Measurements from ENCODE around the gene ATP10D.

- TF ChIP-seq HOXB6 (CRISPR knock-in tag; IDR thresholded peaks at IDR 0.05; ENCODE audit: borderline replicate concordance) (no peak), JUNB (CRISPR knock-in tag; conservative IDR thresholded peaks at IDR 0.05) (no peak), BCOR (IDR thresholded peaks at IDR 0.05) (no peak), CTBP1 (IDR thresholded peaks at IDR 0.05; ENCODE audit: borderline replicate concordance) (no peak), MYBL2 (IDR thresholded peaks at IDR 0.05; ENCODE audit: low read depth) (no peak), MYBL2 (CRISPR knock-in tag; IDR thresholded peaks at IDR 0.05; ENCODE audit: borderline replicate concordance) (no peak), POLR2A (conservative IDR thresholded peaks at IDR 0.05) (no peak), ATF3 (IDR thresholded peaks at IDR 0.05) (no peak), ATF3 (CRISPR knock-in tag; conservative IDR thresholded peaks at IDR 0.05) (no peak)
- TF ChIP-seq, protein P1, sequence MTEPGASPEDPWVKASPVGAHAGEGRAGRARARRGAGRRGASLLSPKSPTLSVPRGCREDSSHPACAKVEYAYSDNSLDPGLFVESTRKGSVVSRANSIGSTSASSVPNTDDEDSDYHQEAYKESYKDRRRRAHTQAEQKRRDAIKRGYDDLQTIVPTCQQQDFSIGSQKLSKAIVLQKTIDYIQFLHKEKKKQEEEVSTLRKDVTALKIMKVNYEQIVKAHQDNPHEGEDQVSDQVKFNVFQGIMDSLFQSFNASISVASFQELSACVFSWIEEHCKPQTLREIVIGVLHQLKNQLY (CRISPR knock-in tag; conservative IDR thresholded peaks at IDR 0.05): no peak
- TF ChIP-seq, protein P2, sequence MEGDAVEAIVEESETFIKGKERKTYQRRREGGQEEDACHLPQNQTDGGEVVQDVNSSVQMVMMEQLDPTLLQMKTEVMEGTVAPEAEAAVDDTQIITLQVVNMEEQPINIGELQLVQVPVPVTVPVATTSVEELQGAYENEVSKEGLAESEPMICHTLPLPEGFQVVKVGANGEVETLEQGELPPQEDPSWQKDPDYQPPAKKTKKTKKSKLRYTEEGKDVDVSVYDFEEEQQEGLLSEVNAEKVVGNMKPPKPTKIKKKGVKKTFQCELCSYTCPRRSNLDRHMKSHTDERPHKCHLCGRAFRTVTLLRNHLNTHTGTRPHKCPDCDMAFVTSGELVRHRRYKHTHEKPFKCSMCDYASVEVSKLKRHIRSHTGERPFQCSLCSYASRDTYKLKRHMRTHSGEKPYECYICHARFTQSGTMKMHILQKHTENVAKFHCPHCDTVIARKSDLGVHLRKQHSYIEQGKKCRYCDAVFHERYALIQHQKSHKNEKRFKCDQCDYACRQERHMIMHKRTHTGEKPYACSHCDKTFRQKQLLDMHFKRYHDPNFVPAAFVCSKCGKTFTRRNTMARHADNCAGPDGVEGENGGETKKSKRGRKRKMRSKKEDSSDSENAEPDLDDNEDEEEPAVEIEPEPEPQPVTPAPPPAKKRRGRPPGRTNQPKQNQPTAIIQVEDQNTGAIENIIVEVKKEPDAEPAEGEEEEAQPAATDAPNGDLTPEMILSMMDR (IDR thresholded peaks at IDR 0.05 in 2 of 3, conservative IDR thresholded peaks at IDR 0.05 in 1 of 3; ENCODE audit: insufficient read depth in 2 of 3, low read depth in 1 of 3, low read length in 3 of 3): no peak
- TF ChIP-seq, protein P3, sequence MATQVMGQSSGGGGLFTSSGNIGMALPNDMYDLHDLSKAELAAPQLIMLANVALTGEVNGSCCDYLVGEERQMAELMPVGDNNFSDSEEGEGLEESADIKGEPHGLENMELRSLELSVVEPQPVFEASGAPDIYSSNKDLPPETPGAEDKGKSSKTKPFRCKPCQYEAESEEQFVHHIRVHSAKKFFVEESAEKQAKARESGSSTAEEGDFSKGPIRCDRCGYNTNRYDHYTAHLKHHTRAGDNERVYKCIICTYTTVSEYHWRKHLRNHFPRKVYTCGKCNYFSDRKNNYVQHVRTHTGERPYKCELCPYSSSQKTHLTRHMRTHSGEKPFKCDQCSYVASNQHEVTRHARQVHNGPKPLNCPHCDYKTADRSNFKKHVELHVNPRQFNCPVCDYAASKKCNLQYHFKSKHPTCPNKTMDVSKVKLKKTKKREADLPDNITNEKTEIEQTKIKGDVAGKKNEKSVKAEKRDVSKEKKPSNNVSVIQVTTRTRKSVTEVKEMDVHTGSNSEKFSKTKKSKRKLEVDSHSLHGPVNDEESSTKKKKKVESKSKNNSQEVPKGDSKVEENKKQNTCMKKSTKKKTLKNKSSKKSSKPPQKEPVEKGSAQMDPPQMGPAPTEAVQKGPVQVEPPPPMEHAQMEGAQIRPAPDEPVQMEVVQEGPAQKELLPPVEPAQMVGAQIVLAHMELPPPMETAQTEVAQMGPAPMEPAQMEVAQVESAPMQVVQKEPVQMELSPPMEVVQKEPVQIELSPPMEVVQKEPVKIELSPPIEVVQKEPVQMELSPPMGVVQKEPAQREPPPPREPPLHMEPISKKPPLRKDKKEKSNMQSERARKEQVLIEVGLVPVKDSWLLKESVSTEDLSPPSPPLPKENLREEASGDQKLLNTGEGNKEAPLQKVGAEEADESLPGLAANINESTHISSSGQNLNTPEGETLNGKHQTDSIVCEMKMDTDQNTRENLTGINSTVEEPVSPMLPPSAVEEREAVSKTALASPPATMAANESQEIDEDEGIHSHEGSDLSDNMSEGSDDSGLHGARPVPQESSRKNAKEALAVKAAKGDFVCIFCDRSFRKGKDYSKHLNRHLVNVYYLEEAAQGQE (IDR thresholded peaks at IDR 0.05; ENCODE audit: borderline replicate concordance): no peak
- TF ChIP-seq, protein P3 (CRISPR knock-in tag; IDR thresholded peaks at IDR 0.05; ENCODE audit: low read depth): no peak
- TF ChIP-seq, protein P4, sequence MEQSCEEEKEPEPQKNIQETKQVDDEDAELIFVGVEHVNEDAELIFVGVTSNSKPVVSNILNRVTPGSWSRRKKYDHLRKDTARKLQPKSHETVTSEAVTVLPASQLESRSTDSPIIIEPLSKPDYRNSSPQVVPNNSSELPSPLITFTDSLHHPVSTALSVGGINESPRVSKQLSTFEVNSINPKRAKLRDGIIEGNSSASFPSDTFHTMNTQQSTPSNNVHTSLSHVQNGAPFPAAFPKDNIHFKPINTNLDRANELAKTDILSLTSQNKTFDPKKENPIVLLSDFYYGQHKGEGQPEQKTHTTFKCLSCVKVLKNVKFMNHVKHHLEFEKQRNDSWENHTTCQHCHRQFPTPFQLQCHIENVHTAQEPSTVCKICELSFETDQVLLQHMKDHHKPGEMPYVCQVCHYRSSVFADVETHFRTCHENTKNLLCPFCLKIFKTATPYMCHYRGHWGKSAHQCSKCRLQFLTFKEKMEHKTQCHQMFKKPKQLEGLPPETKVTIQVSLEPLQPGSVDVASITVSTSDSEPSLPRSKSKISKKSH (CRISPR knock-in tag; IDR thresholded peaks at IDR 0.05): no peak
Measured at GRCh38 chr4:47530801-47531200, 45.7 kb downstream of the ATP10D start.
